Right cardiac atrium (tissue), 5 donors: ENCODE results near the gene RDH11. TPM values are rescaled to one million over a fixed set of nuclear protein-coding genes. Genes with fewer than 3 reads are reported as not detected.

Experiments used
- ATAC-seq, 2 donors: fragments of 200-7000 bp; cut with Tn5 transposase; one replicate each; pipeline versions ENCODE4 v1.8.0 to v1.9.1; 2020; ENCODE audit warnings: moderate library complexity in 2 of 2, mild to moderate bottlenecking in 1 of 2
- DNase-seq, 3 donors: peaks; one replicate each; pipeline ENCODE4 v3.0.0-alpha.2; 2020
- H3K27ac ChIP-seq: one replicate; pipeline ENCODE4 v1.5.1; 2013; ENCODE audit warnings: mild to moderate bottlenecking, low read length, control low read depth, moderate library complexity
- H3K27me3 ChIP-seq: one replicate; pipeline ENCODE4 v1.6.1; 2013; ENCODE audit not compliant: control insufficient read depth, insufficient read depth
- H3K4me1 ChIP-seq: one replicate; pipeline ENCODE4 v1.6.1; 2013; ENCODE audit warnings: low read length; ENCODE audit not compliant: control insufficient read depth, insufficient read depth
- H3K4me3 ChIP-seq: one replicate; pipeline ENCODE4 v1.5.1; 2013; ENCODE audit warnings: low read length, control low read depth
- H3K9me3 ChIP-seq: one replicate; pipeline ENCODE4 v1.6.1; 2013; ENCODE audit warnings: low read length; ENCODE audit not compliant: control insufficient read depth
- WGBS: extraction: QIAGEN DNeasy Blood & Tissue Kit; methylation state at CpG from one replicate; pipeline ENCODE4 v1.1.7; 2013; 5-methylcytosine and 5-hydroxymethylcytosine counted together
- intact Hi-C, 4 donors: fragments of 100-400 bp; cut with DNase I; formaldehyde crosslinking; loops; one replicate each; pipeline versions ENCODE4 v1.11.0 to v1.14.0; 2022 to 2023
- long read RNA-seq, 4 donors: library from polyadenylated mRNA; unstranded; transcript quantifications; one replicate each; pipeline ENCODE4 v2.0.0, GENCODE V29; 2020 to 2021
- polyA plus RNA-seq: library from polyadenylated mRNA; stranded (reverse); fragments of 200-250 nt; gene quantifications from one replicate; pipeline ENCODE4 v1.2.3, GENCODE V29; 2013
- total RNA-seq, 4 donors: library from RNA; stranded (reverse); fragmentation: NEBNext Ultra II Directional; extraction: Animal tissue kit (Norgen Biotek cat#: 25700); gene quantifications; one replicate each; pipeline ENCODE4 v1.2.1, GENCODE V29; 2021
- donor health status: healthy with polysubstance abuse.
- donor health status: DM: no; HTN: yes; CAD: no.
- donor health status: DM: no; HTN: no; CAD: no.
- donor health status: DM: no; HTN: yes; CAD: no; lungs with severe emphysema.
- donor health status: DM: yes; HTN: yes; CAD: no.

Gene RDH11
- total RNA-seq = 10 to 100 TPM; 17.5 to 21.5 (median 19.8) TPM
- polyA plus RNA-seq = 18.1 TPM
- long read RNA-seq, donor 1, transcript RDH11-201 (7 exons, 2,588 nt) = major isoform, 41 of 49 reads
- long read RNA-seq, donor 1, partial matches to known transcripts = 3 of 49 reads
- long read RNA-seq, donor 1, other reads (novel, unspliced or antisense) = 3 of 49 reads
- long read RNA-seq, donor 2, transcript RDH11-201 (7 exons, 2,588 nt) = major isoform, 7 of 8 reads
- long read RNA-seq, donor 2, partial matches to known transcripts = 1 of 8 reads
- long read RNA-seq, donor 2, other reads (novel, unspliced or antisense) = 0 of 8 reads
- long read RNA-seq, donor 3, transcript RDH11-201 (7 exons, 2,588 nt) = major isoform, 116 of 138 reads
- long read RNA-seq, donor 3, partial matches to known transcripts = 14 of 138 reads
- long read RNA-seq, donor 3, other reads (novel, unspliced or antisense) = 7 of 138 reads
- long read RNA-seq, donor 4, transcript RDH11-201 (7 exons, 2,588 nt) = major isoform, 14 of 20 reads
- long read RNA-seq, donor 4, partial matches to known transcripts = 3 of 20 reads
- long read RNA-seq, donor 4, other reads (novel, unspliced or antisense) = 0 of 20 reads

DNA sequence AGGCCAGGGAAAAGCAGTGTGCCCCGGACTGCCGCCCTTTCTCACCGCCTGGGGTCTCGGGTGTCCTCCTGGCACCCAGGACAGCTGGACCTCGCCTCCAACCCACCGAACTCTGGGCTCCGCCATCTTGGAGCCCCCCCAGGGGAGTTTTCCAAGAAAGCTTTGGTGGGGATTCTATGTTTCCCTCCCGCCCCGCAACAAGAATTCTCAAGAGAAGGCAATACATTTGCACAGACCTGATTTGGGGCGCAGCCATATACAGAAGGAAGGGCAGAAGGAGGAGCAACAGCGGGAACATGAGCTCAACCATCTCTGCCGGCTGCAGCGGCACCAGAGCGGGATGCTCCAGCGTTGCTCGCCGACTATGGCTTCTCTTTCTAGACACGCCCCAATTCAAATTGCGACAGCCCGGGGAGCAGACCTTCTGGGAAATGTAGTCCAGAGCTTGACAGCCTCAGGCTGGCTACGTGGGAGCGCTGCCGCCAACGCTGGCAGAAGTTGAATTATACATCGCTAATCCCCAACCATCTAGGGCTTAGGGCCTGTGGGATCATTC is at the start of gene RDH11:
TSS of gene RDH11 (minus strand) at position 371 of the 556 bp plus-strand sequence. CDS start at position 310, 61 bp downstream.
- DNase-seq = peak; percentile 87 to 92 (median 92)
- Histone ChIP-seq H3K4me3 (peak within 1 kb of the TSS; percentile 100), H3K27me3 (no peaks in the 10 kb centered on the region), H3K27ac (peak within 1 kb of the TSS; percentile 87), H3K4me1 (peaks cover 2% of the 10 kb centered on the region), H3K9me3 (no peaks in the 10 kb centered on the region)
- ATAC-seq = peak; percentile 99
- intact Hi-C loops = no loop called here
- WGBS = under 1% methylated on average over 25 of the region's 25 CpGs

DNA sequence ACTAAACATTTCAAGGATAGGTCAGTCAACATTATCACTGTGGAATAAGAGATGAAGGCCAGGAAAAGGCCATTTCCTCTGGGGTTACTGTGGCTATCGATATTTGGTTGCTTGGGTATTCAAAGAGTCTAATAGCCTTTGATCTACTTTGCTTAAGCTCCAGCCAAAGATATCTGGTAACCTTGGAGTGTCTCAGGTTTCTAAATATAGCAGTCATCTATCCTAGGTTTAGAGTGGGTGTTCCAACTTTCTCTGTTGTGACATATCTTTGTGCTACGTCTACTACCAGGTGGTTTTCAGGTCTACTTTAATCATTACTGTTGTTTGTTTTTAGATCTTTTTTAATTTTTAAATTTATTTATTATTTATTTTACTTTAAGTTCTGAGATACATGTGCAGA is 48.5 kb upstream of the RDH11 start:
- Histone ChIP-seq H3K4me3 (no peak overlapping the region), H3K9me3 (no peaks in the 10 kb centered on the region), H3K4me1 (no peaks in the 10 kb centered on the region), H3K27me3 (no peaks in the 10 kb centered on the region), H3K27ac (no peak overlapping the region)
- DNase-seq (no peak), ATAC-seq (no peak)
- intact Hi-C loops = no loop called here
- 36% methylated on average over 2 of the region's 2 CpGs for WGBS

DNA sequence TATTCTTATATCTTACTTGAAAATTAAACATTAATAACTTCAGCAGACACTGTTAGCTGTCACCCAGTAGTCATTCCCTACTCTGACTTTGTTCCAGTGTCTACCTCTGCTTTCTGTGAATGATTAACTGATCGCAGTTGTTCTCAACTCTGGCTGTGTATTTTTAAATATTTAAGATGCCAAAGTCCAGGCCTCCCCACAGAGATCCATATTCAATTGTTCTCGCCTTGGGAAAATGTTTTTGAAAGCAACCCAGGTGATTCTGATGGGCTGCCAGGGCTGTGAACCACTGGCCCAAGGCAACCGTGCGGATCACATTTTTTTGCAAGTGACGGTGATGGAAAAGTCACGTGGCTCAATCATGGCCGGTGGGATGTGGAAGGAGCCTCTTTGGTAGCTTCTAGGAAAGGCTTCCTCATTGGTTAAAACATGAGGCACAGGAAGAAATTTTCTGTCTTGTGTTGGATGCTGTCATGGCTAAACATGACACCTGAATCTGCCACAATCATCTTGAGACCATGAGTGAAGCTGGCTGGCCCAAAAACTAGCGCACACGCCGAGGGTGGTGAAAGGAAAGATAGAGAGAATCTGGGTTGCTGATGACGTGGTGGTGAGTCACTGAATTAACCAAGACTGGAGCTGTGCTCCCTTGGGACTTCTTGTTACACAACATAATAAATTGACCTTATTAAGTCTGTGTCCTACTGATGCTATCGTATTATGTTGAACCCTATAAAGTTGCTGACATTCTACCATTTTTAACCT is 43.4 kb upstream of the RDH11 start:
- DNase-seq (peak; percentile 73 to 83 (median 74)), ATAC-seq (peak; percentile 56 to 83)
- H3K4me3 ChIP-seq = no peak overlapping the region
- H3K27me3 ChIP-seq = no peaks in the 10 kb centered on the region
- WGBS = 56% methylated on average over 12 of the region's 12 CpGs
- H3K9me3 ChIP-seq = no peaks in the 10 kb centered on the region
- intact Hi-C loops = no loop called here
- peaks cover 6% of the 10 kb centered on the region for H3K4me1 ChIP-seq
- peak overlapping the region; percentile 52 for H3K27ac ChIP-seq

DNA sequence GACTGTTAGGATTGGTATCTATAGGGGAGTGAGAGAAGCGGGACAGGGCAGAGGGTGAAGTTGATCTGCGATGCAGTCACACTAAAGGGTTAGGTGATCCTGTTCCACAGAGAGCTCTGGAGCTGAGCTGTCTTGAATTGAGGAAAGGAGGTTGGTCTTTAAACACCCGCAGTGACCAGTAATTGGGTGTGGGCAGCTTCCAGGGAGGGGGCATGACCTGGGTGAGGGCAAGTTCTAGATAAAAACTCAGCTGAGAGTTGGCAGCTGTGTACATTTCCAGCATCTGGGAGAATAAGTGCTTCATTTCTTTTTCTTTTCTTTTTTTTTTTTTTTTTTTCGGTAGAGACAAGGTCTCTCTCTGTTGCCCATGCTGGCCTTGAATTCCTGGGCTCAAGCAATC is 41.2 kb upstream of the RDH11 start:
- Histone ChIP-seq H3K4me1 (peaks cover 6% of the 10 kb centered on the region), H3K27ac (no peak overlapping the region), H3K4me3 (no peak overlapping the region), H3K9me3 (no peaks in the 10 kb centered on the region), H3K27me3 (no peaks in the 10 kb centered on the region)
- DNase-seq (no peak), ATAC-seq (no peak)
- intact Hi-C loops = no loop called here
- 86% methylated on average over 4 of the region's 4 CpGs for WGBS

DNA sequence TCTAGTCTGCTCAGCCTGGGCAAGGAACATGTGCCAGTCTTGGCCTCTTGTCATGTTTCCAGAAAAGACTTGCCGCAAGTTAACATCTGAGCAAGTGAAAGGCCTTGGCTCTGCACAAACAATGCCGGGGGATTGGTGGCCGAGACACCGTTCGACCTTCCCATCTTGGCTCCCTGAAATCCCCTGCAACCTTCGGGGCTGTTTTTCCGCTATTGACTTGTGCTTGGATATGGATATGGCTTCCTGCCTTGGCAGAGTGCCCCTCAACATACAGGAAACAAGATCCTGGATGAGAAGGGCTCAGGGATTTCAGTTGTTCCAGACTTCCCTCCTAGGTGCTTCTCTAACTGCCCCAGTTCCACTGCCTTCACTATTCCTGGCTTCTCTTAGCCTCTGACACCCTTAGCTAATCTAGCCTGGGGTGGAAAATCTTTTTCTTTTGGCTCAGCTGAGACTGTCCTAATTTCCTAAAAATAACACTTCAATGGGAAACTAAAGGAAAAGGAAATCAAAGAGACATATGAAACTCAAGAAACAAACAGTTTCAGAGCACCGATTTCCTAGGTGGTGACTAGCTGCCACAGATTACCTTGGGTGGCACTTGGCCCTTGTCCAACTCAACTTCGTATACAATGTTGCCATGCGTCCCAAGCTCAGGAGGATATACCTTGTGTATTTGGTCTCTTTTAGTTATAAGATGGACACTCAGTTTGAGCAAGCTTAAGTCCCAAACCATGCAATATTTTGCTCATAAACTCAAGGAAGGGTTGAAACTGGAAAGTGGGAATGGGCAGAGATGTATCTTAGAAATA is 40.0 kb upstream of the RDH11 start:
- Histone ChIP-seq H3K4me1 (peaks cover 6% of the 10 kb centered on the region), H3K9me3 (no peaks in the 10 kb centered on the region), H3K27ac (no peak overlapping the region), H3K4me3 (no peak overlapping the region), H3K27me3 (no peaks in the 10 kb centered on the region)
- WGBS = 59% methylated on average over 10 of the region's 10 CpGs
- ATAC-seq (peak; percentile 79 to 90), DNase-seq (peak in 2 of 3 donors; percentile 34 to 65)
- intact Hi-C loops = no loop called here

DNA sequence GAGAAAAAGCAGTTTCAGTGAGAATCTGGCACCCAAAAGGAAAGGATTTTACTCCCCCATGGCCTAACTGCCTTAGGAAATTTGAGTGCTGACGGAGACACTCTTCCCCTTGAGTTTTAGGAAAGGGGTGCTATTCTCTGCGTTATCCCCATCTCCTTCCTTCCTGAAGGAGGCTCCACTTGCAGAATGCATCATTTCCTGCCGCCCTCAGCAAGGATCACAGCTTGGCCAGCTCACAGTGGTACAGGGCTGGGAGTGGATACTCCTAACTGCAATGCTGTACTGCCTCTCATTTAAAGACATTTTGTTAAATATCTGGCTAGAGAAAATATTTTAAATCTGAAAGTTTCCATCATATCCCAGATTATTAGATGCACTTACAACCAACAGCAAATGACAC is 39.1 kb upstream of the RDH11 start:
- ATAC-seq (peak; percentile 63 to 88), DNase-seq (peak in 2 of 3 donors; percentile 43 to 50)
- no peaks in the 10 kb centered on the region for H3K27me3 ChIP-seq
- peaks cover 6% of the 10 kb centered on the region for H3K4me1 ChIP-seq
- intact Hi-C loops = no loop called here
- no peak overlapping the region for H3K27ac ChIP-seq
- no peak overlapping the region for H3K4me3 ChIP-seq
- H3K9me3 ChIP-seq = no peaks in the 10 kb centered on the region
- 43% methylated on average over 3 of the region's 3 CpGs for WGBS

GRCh38 chr14:67733616-67734015 is 38.1 kb upstream of the RDH11 start:
- H3K4me3 ChIP-seq = no peak overlapping the region
- no peaks in the 10 kb centered on the region for H3K9me3 ChIP-seq
- intact Hi-C loops = no loop called here
- H3K27me3 ChIP-seq = no peaks in the 10 kb centered on the region
- 71% methylated on average over 4 of the region's 4 CpGs for WGBS
- ATAC-seq (no peak), DNase-seq (no peak)
- H3K4me1 ChIP-seq = peaks cover 6% of the 10 kb centered on the region
- H3K27ac ChIP-seq = no peak overlapping the region

- ATAC-seq = peak in 1 of 2 donors; percentile 45
- H3K27ac ChIP-seq = no peak overlapping the region
- H3K4me3 ChIP-seq = no peak overlapping the region
- H3K4me1 ChIP-seq = no peaks in the 10 kb centered on the region
- H3K9me3 ChIP-seq = no peaks in the 10 kb centered on the region
- intact Hi-C loops = no loop called here
- no peaks in the 10 kb centered on the region for H3K27me3 ChIP-seq
- WGBS = 44% methylated on average over 21 of the region's 21 CpGs
- DNase-seq = no peak
Measured at GRCh38 chr14:67729072-67729885, 33.7 kb upstream of the RDH11 start.

- DNase-seq (no peak), ATAC-seq (no peak)
- Histone ChIP-seq H3K27ac (no peak overlapping the region), H3K9me3 (no peaks in the 10 kb centered on the region), H3K4me1 (no peaks in the 10 kb centered on the region), H3K4me3 (no peak overlapping the region), H3K27me3 (no peaks in the 10 kb centered on the region)
- intact Hi-C loops = no loop called here
Measured at GRCh38 chr14:67728258-67728657, 32.7 kb upstream of the RDH11 start.

- Histone ChIP-seq H3K4me1 (no peaks in the 10 kb centered on the region), H3K4me3 (no peak overlapping the region), H3K27me3 (no peaks in the 10 kb centered on the region), H3K27ac (no peak overlapping the region), H3K9me3 (no peaks in the 10 kb centered on the region)
- intact Hi-C loops = no loop called here
- 92% methylated on average over 7 of the region's 7 CpGs for WGBS
- no peak for DNase-seq
- no peak for ATAC-seq
Measured at GRCh38 chr14:67727361-67727760, 31.8 kb upstream of the RDH11 start.
